HUES64 (cell line): ENCODE data around the gene P2RY6.

ENCODE experiments used
- H3K27ac ChIP-seq: 2 replicates; pipeline ENCODE4 v1.7.0; 2013; ENCODE audit warnings: low read depth, low read length, inconsistent platforms
- H3K27me3 ChIP-seq: 2 replicates; pipeline ENCODE4 v1.6.1; 2013; ENCODE audit warnings: mild to moderate bottlenecking, low read length; ENCODE audit not compliant: insufficient read depth
- H3K36me3 ChIP-seq: 2 replicates; pipeline ENCODE4 v1.6.1; 2013; ENCODE audit warnings: mild to moderate bottlenecking, low read length; ENCODE audit not compliant: insufficient read depth
- H3K4me1 ChIP-seq: 2 replicates; pipeline ENCODE4 v1.6.1; 2013; ENCODE audit warnings: mild to moderate bottlenecking, low read length, moderate library complexity; ENCODE audit not compliant: insufficient read depth
- H3K4me3 ChIP-seq: 2 replicates; pipeline ENCODE4 v1.5.1; 2013; ENCODE audit warnings: mild to moderate bottlenecking, low read length, moderate library complexity
- H3K9ac ChIP-seq: 2 replicates; pipeline ENCODE4 v1.6.1; 2013; ENCODE audit warnings: mild to moderate bottlenecking, low read depth, low read length
- H3K9me3 ChIP-seq: 2 replicates; pipeline ENCODE4 v1.6.1; 2013; ENCODE audit warnings: low read depth, low read length; ENCODE audit not compliant: insufficient read depth
- WGBS: fragments of 150-250, 120-280 bp; methylation state at CpG from one replicate; pipeline ENCODE4 v1.1.7; 2013; ENCODE audit warnings: missing lambda C conversion rate; 5-methylcytosine and 5-hydroxymethylcytosine counted together

Gene P2RY6

DNA sequence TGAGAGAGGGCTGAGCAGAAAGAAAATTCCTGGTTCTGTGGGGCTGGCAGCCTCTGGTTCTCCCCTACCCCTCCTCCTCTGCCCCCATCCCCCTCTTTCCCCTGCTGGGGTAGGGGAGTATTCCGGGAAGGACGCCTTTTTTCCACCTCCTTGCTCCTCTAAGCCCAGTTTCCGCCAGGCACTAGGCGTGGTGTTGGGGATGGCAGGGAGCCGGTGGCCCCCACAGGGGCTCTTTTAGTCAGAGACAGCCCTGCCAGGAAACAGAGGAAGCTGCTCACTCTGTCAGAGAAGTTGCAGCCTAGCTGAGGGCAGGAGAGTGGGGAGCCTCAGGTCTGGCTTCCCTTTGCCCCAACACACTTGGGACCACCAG is 20.4 kb downstream of the P2RY6 start:
- Histone ChIP-seq H3K27ac (no peak overlapping the region), H3K9ac (no peak overlapping the region), H3K36me3 (no peaks in the 10 kb centered on the region), H3K9me3 (no peaks in the 10 kb centered on the region), H3K4me3 (no peak overlapping the region), H3K27me3 (no peaks in the 10 kb centered on the region), H3K4me1 (peaks cover 7% of the 10 kb centered on the region; the same call in 1 of the 2 replicates)
- WGBS: 55% methylated on average over 3 of the region's 5 CpGs

DNA sequence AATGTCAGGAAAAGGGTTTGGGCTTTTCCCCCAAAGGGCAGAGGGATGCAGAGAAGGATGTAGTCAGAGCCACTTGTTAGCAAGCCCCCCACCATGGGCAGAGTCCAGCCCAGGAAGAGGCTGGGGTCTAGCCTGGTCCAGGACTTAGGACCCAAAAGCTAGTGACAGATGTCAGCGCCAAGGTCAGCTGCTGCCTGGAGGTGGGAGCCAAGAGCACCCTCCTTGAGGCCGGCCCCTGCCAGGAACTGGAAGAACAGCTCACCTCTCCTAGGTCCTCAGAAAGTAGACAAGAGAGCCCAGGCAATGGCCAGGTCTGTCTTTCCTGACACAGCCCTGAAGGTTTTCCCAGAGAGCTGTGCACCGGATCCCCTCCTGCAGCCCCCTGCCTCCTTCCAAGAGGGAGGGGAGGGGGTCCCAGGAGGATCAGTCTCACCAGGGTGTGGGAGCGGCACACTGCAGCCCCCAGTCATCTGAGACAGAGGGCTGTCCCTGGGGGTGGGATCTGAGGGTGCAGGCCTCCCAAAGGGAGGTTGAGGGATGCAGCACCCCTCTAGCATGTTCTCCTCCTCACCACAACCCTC is 21.3 kb downstream of the P2RY6 start:
- 83% methylated on average over 4 of the region's 4 CpGs for WGBS
- H3K9me3 ChIP-seq: no peaks in the 10 kb centered on the region
- peaks cover 7% of the 10 kb centered on the region; the same call in 1 of the 2 replicates for H3K4me1 ChIP-seq

DNA sequence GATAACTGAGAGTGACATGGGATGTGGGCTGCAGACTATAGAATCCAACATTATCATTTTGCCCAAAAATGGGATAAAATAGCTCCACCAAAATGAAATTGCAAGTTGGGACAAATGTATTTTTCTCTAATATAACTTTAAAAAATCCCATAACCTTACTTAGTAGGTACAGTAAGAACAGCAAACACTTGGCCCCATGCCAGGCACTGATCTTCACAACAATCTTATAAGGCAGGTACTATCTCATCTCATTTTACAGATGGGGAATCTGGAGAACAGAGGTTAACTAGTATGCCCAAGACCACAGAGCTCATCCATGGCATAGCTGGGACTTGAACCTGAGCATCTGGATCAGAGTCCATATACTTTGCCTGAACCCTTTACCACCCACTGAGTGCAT is 22.5 kb downstream of the P2RY6 start:
- no peaks in the 10 kb centered on the region for H3K36me3 ChIP-seq
- no peak overlapping the region for H3K9ac ChIP-seq
- H3K4me3 ChIP-seq: no peak overlapping the region
- H3K9me3 ChIP-seq: no peaks in the 10 kb centered on the region
- H3K27ac ChIP-seq: no peak overlapping the region
- no peaks in the 10 kb centered on the region for H3K27me3 ChIP-seq
- peaks cover 2% of the 10 kb centered on the region; the same call in 1 of the 2 replicates for H3K4me1 ChIP-seq

More for the DNA sequence above, 21.3 kb downstream of the P2RY6 start:
- no peaks in the 10 kb centered on the region for H3K36me3 ChIP-seq
- H3K27me3 ChIP-seq: no peaks in the 10 kb centered on the region
- H3K9ac ChIP-seq: no peak overlapping the region
- no peak overlapping the region for H3K4me3 ChIP-seq
- no peak overlapping the region for H3K27ac ChIP-seq

DNA sequence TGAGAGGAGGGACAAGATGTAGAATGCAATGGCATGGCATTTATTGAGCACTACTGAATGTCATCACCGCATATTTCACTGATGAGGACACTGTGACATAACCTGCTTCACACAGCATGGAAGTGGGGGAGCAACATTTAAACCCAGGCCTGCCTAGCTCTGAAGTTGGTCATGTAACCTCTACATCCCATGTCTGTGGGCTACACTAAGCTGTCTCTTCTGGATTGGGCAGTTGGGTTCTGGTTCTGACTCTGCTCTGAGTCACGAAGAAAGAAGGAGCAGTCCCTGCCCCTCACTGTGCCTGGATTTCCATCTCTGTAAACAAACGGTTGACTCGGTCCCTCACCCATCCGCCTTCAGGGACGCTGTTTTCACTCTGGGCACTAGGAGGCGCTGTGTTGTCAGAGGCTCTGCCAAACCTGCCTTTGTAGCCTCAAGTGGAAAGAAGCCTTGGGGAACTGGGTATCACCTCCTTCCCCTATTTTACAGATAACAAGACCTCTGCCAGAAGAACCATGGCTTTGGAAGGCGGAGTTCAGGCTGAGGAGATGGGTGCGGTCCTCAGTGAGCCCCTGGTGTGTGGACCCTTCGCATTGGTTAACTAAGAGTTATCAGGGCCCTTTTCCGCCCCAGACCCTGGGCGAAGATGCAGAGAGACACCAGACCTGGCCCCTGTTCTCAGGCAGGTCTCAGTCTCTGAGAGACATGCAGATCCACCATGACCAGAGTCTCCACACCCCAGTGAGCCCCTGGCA is 23.3 kb downstream of the P2RY6 start:
- Histone ChIP-seq H3K9me3 (no peaks in the 10 kb centered on the region), H3K4me1 (peaks cover 4% of the 10 kb centered on the region; the same call in 1 of the 2 replicates), H3K4me3 (no peak overlapping the region), H3K36me3 (no peaks in the 10 kb centered on the region), H3K27me3 (no peaks in the 10 kb centered on the region), H3K9ac (no peak overlapping the region), H3K27ac (no peak overlapping the region)
- WGBS: 35% methylated on average over 12 of the region's 12 CpGs

DNA sequence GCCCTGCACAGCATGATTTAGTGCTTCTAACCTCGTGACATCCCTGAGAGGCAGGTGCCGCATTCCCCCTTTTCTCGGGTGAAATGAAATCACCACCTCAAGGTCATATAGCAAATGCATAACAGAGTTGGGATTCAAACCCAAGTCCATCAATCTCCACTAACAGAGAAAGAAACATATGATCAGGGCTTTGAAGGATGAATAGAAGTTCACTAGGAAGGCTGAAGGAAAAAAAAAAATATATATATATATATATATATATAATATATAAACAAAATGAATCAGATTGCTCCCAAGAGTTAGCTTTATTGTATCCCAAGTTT is 23.8 kb downstream of the P2RY6 start:
- Histone ChIP-seq H3K27ac (no peak overlapping the region), H3K9ac (no peak overlapping the region), H3K9me3 (no peaks in the 10 kb centered on the region), H3K4me1 (peaks cover 6% of the 10 kb centered on the region; the same call in 1 of the 2 replicates), H3K36me3 (no peaks in the 10 kb centered on the region), H3K27me3 (no peaks in the 10 kb centered on the region), H3K4me3 (no peak overlapping the region)
- 89% methylated on average over 3 of the region's 3 CpGs for WGBS

DNA sequence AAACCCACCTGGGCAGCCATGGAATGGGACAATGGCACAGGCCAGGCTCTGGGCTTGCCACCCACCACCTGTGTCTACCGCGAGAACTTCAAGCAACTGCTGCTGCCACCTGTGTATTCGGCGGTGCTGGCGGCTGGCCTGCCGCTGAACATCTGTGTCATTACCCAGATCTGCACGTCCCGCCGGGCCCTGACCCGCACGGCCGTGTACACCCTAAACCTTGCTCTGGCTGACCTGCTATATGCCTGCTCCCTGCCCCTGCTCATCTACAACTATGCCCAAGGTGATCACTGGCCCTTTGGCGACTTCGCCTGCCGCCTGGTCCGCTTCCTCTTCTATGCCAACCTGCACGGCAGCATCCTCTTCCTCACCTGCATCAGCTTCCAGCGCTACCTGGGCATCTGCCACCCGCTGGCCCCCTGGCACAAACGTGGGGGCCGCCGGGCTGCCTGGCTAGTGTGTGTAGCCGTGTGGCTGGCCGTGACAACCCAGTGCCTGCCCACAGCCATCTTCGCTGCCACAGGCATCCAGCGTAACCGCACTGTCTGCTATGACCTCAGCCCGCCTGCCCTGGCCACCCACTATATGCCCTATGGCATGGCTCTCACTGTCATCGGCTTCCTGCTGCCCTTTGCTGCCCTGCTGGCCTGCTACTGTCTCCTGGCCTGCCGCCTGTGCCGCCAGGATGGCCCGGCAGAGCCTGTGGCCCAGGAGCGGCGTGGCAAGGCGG is 24.5 kb downstream of the P2RY6 start:
- no peak overlapping the region for H3K4me3 ChIP-seq
- no peaks in the 10 kb centered on the region for H3K36me3 ChIP-seq
- no peak overlapping the region for H3K9ac ChIP-seq
- H3K9me3 ChIP-seq: no peaks in the 10 kb centered on the region
- H3K4me1 ChIP-seq: peaks cover 6% of the 10 kb centered on the region; the same call in 1 of the 2 replicates
- H3K27ac ChIP-seq: no peak overlapping the region
- no peaks in the 10 kb centered on the region for H3K27me3 ChIP-seq
- WGBS: 95% methylated on average over 35 of the region's 35 CpGs

DNA sequence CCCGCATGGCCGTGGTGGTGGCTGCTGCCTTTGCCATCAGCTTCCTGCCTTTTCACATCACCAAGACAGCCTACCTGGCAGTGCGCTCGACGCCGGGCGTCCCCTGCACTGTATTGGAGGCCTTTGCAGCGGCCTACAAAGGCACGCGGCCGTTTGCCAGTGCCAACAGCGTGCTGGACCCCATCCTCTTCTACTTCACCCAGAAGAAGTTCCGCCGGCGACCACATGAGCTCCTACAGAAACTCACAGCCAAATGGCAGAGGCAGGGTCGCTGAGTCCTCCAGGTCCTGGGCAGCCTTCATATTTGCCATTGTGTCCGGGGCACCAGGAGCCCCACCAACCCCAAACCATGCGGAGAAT is 25.1 kb downstream of the P2RY6 start:
- Histone ChIP-seq H3K27ac (no peak overlapping the region), H3K27me3 (no peaks in the 10 kb centered on the region), H3K36me3 (no peaks in the 10 kb centered on the region), H3K9ac (no peak overlapping the region), H3K4me1 (peaks cover 6% of the 10 kb centered on the region; the same call in 1 of the 2 replicates), H3K4me3 (no peak overlapping the region), H3K9me3 (no peaks in the 10 kb centered on the region)
- 94% methylated on average over 18 of the region's 18 CpGs for WGBS

DNA sequence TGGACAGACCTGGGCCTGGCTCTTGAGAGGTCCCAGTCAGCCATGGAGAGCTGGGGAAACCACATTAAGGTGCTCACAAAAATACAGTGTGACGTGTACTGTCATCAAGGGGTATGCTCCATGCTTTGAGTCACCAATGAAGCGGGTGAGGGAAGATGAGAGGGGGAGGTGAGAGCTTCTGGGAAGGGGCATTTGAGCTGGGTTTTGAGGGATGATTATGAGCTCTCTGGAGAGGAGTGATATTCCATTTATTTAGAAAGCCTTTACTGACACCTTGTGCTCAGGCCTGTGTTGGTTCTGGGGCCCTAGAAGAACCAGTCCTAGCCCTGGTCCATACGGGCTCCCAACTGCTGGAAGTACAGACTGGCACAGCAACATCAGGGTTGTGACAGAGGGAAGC is 25.6 kb downstream of the P2RY6 start:
- H3K36me3 ChIP-seq: no peaks in the 10 kb centered on the region
- 0 out of 2 replicates have a peak, but pooled peaks cover 6% of the 10 kb centered on the region for H3K4me1 ChIP-seq
- H3K4me3 ChIP-seq: no peak overlapping the region
- no peak overlapping the region for H3K27ac ChIP-seq
- WGBS: 74% methylated on average over 3 of the region's 3 CpGs
- no peaks in the 10 kb centered on the region for H3K27me3 ChIP-seq
- no peak overlapping the region for H3K9ac ChIP-seq
- no peaks in the 10 kb centered on the region for H3K9me3 ChIP-seq

DNA sequence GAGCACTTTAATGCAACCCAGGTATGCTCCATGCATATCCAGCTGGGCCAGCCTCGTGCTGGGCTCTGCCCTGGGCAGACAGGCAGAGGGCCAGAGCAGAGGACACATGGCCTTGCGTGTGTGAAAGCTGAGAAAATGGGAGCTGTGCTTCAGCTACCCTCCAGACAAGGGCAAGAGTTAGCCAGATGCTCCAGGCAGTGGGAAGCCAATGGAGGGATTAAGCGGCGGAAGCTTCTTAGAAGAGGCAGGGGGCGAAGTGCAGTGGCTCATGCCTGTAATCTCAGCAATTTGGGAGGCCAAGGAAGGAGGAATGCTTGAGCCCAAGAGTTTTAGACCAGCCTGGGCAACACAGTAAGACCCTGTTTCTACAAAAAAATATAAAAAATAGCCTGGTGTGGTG is 26.1 kb downstream of the P2RY6 start:
- 0 out of 2 replicates have a peak, but pooled peaks cover 6% of the 10 kb centered on the region for H3K4me1 ChIP-seq
- H3K36me3 ChIP-seq: no peaks in the 10 kb centered on the region
- H3K27ac ChIP-seq: no peak overlapping the region
- 86% methylated on average over 5 of the region's 5 CpGs for WGBS
- no peak overlapping the region for H3K9ac ChIP-seq
- no peaks in the 10 kb centered on the region for H3K9me3 ChIP-seq
- no peak overlapping the region for H3K4me3 ChIP-seq
- H3K27me3 ChIP-seq: no peaks in the 10 kb centered on the region

DNA sequence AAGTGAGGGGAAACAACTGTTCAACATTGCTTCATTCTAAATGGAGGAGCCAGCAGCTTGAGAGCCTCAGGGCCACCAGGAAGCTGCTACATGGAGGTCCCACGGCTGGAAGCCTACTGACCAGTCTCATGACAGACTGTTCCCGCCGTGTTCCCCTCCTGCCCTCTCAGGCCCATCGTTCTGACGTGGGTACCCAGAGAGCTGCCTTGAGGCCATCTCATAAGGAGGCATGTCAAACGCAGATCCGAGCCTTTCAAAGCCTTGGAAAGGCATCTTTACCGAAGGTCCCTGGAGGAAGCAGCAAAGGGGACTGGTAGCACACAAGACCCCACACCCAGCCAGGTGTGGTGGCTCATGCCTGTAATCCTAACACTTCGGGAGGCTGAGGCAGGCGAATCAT is 27.6 kb downstream of the P2RY6 start:
- peaks cover 3% of the 10 kb centered on the region; the same call in 1 of the 2 replicates for H3K27me3 ChIP-seq
- H3K36me3 ChIP-seq: no peaks in the 10 kb centered on the region
- no peak overlapping the region for H3K4me3 ChIP-seq
- WGBS: 91% methylated on average over 10 of the region's 10 CpGs
- H3K9ac ChIP-seq: no peak overlapping the region
- H3K4me1 ChIP-seq: 0 out of 2 replicates have a peak, but pooled peaks cover 6% of the 10 kb centered on the region
- no peaks in the 10 kb centered on the region for H3K9me3 ChIP-seq
- H3K27ac ChIP-seq: no peak overlapping the region

DNA sequence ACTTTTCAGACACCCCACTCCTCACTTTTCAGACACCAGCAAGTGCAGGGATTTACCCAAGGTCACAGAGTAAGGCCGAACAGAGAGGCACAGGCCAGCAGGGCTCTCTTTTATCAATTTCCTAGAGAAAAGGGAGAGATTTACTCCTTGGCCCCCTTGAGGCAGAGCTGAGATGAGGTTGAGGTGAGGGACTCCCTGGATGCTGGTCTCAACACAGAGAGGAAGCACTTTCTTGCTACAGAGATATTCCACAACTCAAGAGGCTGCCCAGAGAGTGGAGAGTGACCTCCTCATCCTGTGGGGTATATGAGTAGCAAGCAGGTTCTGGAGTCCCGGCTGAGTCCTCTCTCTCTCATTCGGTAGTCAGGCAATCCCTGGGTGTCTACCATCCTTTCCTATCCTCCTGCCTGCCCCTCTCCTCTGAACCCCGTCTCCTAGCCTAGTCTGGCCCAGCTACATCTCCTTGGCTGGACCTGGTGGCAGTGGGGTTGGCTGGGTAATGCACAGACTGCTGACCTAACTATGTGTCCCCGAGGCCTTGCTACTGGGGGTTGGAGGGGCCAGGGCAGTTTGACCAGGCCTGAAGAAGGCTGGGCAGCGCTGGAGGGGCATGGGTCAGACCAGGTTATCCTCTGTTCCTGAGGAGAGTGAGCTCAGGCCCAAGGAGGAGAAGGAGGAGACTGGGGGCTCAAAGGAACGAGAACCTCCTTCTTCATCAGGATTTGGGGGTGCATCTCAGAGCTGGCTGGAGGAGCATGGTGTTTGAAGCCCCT is 34.1 kb downstream of the P2RY6 start:
- Histone ChIP-seq H3K27ac (no peak overlapping the region), H3K9ac (no peak overlapping the region), H3K4me3 (peak overlapping the region; percentile 53; the same call in 1 of the 2 replicates), H3K9me3 (no peaks in the 10 kb centered on the region), H3K36me3 (no peaks in the 10 kb centered on the region), H3K4me1 (peaks cover 15% of the 10 kb centered on the region), H3K27me3 (peaks cover 41% of the 10 kb centered on the region)
- WGBS: 83% methylated on average over 7 of the region's 7 CpGs
